HG03457 (cell line): ENCODE results near the gene SMAD6.

Source experiments
- ATAC-seq: cut with Tn5 transposase; IDR thresholded peaks from one replicate; pipeline ENCODE4 v1.9.1; 2021; ENCODE audit warnings: moderate number of reproducible peaks; ENCODE audit not compliant: unreplicated experiment

Gene SMAD6

DNA sequence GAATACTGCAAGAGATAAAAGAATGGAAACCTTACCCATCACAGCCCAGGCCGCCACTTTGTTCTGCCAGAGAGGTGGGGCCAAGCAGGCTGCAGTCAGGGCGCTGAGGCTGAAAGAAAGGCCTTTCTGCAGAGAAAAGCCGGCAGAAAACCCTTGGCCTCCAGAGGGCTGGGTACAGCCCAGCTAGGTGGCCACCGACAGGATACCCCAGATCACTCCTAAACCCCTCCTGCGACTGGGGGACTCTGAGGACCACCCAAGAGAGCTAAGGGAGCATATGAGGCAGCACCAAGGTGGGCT, 69.3 kb downstream of the SMAD6 start:
- ATAC-seq = no peak

DNA sequence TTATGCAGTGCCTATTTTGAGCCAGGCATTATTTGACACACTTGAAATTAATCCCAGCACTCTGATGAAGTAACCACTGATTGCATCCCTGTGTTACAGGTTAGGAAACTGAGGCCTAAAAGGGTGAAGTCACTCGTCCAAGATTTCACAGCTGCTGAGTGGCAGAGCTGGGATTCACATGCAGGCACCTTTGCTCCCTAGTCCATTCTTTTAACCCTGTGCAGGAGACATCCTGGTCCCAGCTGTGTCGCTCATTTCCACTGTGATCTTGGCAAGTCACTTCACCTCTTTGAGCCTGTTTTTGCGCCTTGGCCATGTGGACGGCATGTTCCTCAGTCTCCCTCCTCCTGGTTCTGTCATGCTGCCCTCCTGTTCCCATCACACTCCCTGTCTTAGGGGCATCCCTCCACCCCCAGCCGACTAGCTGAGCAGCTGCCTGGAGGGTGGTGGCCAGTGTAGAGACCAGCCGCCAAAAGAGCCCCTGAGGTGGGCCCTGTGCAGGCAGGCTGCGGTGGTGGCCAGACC, 70.6 kb downstream of the SMAD6 start:
- ATAC-seq = no peak

DNA sequence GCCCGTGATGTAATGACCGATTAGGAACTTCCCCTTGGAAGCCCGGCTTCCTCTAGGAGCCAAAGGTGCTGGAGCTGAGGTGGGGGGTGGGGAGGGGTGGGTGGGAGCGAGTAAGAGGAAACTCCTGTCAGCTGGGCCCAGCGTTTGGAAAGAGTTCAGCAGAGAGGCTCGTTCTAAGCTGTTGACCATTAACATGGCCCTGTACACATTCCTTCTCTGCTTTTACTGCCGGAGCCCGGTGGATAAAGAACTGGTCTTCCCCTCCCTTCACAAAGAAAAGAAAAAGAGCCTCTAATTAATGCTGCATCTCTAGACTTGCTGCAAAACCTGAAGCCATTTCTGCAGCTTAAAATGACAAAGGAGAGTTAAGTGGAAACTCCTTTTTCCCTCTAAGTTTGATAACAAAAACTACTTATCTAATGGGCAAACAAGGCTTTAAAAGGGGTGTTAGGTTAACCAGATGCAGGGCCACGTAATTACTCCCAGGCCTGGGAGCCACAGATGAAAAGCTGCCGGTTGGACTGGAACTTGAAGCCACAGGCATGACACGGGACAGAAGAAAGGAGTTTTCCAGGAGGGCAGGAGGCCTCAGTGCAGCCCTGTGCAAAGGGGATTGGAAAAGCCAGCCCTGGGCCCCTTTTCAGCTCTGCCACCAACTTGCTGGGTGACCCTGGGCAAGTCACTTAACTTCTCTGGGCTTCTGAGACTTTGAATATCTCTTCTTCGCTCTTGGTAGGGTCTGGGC, 71.3 kb downstream of the SMAD6 start:
- no peak for ATAC-seq

DNA sequence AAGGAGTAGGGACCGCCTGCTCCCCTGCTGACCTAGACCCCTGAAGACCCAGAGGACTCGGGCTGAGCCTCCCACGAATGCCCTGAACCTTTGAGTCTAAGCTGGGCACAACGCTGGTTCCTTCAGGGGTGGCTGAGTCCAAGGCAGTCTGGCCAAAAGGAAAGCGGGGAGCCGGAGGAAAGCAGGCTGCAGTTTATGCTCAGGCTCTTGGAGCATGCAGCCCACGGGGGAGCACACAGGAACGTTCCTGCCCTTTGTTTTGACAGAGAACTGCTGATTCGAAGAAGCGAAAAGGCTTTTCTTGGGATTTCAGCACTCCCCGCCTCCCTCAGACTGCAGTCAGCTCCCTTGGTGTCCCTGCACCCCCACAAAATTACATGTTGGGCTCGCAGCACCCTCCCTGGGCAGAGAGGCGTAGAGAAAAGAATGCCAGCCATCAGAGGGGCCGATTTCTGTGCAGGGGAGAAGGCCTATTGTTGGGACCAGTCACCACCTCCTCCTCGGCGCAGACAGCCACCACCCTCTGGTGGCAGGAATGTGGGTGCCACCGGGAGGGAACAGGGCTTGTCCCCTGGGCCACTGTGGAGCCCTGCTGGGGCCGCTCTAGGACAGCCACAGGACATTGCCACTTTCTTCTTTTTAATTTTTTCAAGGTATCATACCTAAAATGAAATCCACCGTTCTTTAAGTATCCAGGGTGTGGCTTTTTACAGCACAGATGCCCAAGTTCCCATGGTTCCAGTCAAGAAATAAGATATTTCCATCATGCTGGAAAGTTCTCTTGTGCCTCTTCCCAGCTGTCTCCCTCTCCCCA, 72.2 kb downstream of the SMAD6 start:
- ATAC-seq = no peak

DNA sequence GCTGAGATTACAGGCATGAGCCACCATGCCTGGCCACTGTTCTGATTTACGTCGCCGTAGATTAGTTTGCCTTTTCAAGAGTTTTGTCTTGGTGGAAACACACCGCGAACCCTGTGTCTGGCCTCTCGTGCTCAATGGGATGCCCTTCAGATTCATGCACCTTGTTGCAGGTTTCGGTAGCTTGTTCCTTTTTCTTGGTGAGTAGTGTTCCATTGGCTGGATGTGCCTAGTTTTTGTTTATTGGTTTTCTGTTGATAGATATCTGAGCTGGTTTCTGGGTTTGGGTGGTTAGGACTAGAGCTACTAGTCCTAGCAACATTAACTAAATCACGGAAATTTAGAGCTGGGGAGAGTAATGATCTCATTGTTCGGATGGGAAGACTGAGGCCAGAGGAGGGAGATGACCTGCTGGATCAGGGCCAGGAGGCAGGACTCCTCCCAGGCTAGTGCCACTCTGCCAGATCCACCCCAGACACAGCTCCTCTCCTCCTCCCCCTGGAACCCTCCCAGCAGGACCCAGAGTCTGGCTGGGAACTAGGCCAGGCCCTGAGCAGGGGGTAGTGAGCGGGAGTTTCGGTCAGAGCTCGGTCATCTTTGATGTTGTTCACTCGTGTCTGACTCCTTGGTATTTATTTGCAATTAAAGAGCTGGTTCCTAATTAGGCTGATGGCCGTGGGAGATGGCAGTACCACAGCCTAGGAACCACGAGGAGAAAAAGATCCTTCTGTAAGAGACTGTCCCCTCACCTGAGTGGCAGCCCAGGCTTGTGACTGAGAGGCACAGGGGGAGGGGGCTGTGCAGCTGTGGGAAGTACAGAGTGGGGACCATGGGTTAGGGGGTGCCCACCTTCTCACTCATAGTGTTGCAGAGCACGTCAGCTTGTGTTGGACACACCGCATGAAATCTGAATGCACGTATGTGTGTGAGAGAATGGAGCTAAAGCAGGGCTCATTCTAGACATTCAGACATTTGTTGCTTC, 73.4 kb downstream of the SMAD6 start:
- no peak for ATAC-seq

DNA sequence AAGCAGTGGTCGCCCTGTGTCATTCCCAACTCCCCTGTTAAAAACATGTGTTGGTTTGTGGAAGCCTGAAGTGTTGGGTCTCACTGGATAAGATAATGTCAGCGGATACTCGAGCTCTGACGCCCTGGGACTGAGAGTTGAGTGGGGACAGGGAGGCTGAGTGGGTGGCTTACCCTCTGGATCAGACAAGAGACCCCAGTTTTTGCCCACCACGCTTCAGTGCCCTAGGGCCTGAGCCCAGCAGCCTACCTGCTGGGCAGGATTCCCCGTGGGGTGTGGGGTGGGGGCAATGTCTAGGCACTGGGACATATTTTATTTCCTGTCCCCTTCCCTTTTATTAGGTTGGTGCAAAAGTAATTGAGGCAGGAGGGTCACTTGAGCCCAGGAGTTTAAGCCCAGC, 75.0 kb downstream of the SMAD6 start:
- no peak for ATAC-seq

DNA sequence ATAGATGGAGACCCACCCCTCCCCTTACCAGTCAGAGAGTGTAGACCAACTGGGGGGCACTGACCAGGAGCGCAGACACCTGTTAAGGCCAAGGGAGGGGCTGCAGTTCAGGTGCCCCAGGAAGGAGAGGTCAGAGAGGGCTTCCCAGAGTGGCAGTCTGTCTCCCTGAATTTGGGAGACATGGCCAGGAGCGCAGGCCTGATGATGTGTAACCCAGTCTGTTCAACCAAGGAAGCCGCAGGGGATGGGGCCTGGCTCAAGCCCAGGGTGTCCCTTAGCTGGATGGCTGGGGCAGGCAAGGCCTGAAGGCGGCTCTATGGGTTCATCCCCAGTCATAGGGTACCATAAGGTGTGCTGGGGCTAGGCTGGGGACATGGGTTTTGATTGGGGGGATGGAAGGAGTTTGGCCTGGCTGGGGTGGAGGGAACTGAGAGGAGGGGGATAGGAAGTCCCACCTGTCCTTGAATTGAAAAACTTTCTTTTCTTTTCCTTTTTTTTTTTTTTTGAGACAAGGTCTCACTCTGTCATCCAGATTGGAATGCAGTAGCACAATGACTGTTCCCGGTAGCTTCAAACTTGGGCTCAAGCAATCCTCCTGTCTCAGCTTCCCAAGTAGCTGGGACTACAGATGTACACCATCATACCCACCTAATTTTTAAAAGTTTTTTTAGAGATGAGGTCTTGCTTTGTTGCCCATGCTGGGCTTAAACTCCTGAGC, 75.7 kb downstream of the SMAD6 start:
- no peak for ATAC-seq

DNA sequence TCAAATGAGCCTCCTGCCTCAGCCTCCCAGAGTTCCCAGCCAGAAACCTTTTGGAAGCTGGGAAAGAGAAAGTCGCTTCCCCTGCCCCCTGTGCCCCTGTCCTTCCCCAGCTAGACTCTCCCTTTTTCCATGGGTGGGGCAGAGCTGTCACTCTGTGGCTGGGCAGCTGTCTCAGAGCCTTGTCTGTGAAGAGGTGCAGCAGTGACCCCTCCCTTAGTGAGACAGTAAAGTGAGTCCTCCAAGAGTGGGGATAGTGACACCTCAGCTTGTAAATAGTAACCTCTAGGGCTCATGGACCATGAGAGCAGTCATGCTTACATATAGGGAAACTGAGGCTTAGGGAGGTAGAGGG, 76.3 kb downstream of the SMAD6 start:
- ATAC-seq = no peak

DNA sequence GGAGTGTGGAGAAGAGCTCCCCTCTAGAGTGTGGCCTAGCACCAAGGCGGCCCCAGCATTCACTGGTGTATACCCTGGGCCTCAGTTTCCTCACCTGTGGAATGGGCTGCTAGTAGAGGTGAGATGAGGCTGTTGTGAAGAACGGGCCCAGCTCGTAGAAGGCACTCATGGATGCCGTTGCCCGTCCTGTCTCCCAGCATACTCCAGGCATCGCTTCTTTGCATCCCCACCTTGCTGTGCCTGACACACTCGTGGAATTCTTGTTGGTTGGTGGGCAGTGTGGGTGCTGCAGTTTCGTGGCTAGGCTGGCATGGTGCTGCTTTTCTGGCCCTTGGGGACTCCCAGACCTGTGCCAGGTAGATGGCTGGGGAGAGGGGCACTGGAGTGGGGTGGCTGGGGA, 76.7 kb downstream of the SMAD6 start:
- ATAC-seq = no peak

DNA sequence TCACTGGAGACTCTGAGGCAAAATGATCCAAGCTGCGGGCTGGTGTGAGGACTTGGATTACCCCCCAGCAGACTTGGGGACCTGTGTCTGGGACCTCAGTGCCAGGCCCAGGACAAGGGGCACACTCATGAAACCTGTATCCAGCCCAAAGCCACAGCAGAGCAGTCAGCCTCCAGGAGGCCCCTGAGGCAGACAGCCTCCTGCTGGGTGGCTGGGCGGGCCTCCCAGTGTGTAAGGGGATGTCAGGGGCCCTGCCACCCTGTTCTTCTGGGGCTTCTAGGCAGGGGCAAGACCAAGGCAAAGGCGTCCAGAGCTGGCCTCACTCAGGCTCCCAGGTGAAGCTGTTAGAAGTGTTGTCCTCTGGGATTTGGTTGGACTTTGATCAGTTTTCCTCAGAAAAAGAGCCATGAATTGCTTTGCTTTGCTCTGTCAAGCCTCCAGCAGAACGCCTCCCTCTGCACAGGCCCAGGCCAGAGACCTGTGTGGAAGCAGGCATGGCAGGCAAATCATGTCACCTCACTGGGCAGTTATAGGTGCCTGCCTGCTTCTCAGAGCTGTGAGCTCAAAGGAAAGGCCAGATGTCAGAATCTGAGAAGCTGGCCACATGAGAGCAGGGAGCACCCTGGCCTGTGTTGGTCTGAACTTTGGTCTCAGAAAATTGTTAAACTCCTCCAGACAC, 77.4 kb downstream of the SMAD6 start:
- ATAC-seq = no peak

DNA sequence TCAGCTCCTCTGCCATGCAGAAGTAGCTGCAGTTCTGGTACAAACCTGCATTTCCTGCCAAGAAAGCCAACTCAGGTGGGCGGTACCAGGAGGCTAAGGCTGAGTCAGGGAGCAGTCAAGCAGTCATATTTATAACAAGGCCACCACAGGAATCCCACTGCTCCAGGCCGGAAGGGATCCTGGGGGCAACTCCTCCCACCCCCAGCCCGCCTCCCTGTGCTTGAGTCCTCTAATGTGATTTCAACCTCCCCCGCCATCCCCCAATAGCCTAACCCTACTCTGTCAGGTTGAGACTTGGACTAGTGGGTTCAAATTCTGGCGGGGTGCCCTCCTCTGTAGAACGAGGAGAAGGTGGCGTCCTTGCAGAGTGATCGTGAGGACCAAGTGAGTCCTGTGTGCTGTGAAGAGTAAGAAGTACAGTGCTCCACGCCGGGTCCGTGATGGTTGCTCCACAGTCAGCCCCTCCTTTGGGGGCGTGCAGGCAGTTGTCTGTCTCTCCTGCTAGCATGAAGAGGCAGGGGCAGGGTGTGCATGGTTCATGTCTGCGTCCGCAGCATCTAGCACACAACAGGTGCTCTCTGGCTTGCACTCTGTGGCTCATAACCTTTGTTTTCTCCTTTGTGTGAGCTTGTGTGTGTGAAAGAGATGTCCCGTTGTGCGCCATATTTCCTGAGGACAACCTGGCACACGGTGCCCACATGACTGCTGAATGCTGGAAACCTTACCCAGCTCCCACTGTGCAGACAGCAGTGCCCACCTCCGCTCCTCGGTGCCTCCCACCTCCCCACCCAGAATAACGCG, 78.3 kb downstream of the SMAD6 start:
- no peak for ATAC-seq

DNA sequence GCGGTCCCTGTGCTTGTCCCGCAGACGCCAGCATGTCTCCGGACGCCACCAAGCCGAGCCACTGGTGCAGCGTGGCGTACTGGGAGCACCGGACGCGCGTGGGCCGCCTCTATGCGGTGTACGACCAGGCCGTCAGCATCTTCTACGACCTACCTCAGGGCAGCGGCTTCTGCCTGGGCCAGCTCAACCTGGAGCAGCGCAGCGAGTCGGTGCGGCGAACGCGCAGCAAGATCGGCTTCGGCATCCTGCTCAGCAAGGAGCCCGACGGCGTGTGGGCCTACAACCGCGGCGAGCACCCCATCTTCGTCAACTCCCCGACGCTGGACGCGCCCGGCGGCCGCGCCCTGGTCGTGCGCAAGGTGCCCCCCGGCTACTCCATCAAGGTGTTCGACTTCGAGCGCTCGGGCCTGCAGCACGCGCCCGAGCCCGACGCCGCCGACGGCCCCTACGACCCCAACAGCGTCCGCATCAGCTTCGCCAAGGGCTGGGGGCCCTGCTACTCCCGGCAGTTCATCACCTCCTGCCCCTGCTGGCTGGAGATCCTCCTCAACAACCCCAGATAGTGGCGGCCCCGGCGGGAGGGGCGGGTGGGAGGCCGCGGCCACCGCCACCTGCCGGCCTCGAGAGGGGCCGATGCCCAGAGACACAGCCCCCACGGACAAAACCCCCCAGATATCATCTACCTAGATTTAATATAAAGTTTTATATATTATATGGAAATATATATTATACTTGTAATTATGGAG, 79.1 kb downstream of the SMAD6 start:
- ATAC-seq = no peak

DNA sequence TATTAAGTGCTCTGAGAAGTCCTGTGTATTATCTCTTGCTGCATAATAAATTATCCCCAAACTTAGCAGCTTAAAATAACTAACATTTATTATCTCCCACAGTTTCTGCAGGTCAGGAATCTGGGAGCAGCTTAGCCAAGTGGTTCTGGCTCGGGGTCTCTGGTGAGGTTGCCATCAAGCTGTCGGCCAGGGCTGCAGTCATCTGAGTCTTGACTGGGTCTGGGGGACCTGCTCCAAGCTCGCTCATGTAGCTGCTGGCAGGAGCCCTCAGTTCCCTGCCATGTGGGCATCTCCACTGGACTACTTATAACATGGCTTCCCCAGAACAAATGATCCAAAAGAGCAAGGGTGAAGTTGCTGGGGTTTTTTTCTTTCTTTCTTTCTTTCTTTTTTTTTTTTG, 80.7 kb downstream of the SMAD6 start:
- no peak for ATAC-seq

DNA sequence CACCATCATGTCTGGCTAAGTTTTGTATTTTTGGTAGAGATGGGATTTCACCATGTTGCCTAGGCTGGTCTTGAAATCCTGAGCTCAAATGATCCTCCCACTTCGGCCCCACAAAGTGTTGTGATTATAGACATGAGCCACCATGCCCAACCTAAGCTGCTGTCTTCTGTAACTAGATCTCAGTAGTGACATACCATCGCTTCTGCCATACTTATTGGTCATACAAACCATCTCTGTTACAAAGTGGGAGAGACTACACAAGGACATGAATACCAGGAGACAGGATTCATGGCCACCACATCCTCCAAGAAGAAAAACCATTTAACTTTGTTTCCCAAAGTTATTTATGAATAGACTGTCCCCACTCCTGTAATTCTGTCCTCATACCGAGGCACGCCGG, 81.3 kb downstream of the SMAD6 start:
- no peak for ATAC-seq

DNA sequence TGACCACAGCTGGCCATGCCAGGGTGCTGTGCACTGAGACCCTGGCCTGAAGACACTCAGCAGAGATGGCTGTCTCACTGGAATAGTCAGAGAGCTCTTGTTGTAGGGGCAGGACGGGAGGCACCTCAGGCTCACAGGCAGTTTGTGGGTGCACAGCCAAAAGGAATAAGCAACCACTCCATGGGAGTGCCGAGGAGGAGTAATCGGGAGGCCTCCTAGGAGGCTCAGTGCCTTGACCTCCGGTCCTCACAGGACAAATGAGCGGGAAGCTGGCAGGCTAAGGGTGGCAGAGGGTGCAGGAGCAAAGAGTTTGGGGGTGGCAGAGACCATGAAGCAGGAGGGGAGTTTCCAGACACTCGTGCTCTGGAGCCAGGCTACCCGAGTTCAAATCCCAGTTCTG, 81.7 kb downstream of the SMAD6 start:
- ATAC-seq = no peak

DNA sequence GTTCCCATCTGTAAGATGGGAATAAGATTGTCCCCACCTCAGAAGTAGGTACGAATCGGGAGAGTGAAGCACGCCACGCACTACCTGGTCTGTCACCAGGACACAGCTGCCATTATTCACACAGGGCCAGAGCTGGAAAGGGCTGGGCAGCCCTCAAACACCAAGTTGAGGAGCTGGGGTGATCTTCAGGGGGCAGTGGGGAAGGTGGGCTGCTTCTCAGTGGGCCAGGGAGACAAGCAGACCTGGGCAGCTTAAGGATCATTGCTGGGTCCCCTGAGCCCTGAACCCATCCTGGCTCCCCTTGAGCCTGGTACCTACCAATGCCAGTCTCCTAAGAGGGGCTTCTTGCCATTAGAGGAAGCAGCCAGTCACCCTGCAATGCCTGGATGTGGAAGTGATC, 82.1 kb downstream of the SMAD6 start:
- ATAC-seq = no peak

DNA sequence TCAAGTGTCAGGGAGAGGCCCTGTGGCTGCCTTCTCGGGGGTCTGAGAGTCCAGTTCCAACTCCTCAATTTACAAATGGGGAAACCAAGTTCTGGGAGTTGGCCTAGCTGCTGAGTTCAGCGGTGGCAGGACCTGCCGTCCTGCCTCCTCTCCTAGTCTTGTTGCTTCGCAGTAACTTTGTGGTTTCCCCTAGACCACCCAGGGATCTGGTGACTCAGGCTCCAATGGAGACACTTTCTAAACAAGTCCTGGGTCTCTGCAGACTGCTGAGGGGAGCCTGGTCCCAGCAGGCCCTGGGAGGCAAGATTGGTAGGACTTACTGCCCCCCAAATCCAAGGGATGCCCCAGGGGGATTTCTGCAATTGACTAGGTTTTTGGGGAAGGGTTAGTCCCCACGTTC, 83.6 kb downstream of the SMAD6 start:
- ATAC-seq = no peak

DNA sequence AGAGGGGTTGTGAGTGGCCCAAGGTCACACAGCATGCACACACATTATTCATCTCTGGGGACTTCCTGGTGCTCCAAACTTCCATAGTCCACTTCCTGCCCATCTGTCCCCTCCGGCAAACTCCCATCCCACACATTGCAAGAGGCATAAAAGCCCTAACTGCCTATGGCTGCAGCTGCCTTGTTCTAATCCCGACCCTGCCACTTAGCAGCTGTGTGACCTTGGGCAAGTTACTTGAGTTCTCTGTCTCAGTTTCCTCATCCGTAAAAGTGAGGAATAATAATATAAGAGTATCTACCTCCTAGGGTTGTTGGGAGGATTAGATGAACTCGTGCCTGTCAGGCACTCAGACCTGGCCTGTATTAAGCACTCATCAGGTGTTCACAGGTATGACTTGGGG, 84.2 kb downstream of the SMAD6 start:
- no peak for ATAC-seq
